NCI-H128 (cell line): ENCODE results near the gene TCTA.
"Not testable (repeated sequence)": the region's sequence is repeated elsewhere in the genome, so short reads cannot be mapped to it uniquely, and the experiment has no call there.

Experiments used
- DNase-seq: peaks from one replicate; lab custom pipeline; 2025; ENCODE audit not compliant: unreplicated experiment; lab: John Stamatoyannopoulos, UW

Gene TCTA, protein sequence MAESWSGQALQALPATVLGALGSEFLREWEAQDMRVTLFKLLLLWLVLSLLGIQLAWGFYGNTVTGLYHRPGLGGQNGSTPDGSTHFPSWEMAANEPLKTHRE

DNA sequence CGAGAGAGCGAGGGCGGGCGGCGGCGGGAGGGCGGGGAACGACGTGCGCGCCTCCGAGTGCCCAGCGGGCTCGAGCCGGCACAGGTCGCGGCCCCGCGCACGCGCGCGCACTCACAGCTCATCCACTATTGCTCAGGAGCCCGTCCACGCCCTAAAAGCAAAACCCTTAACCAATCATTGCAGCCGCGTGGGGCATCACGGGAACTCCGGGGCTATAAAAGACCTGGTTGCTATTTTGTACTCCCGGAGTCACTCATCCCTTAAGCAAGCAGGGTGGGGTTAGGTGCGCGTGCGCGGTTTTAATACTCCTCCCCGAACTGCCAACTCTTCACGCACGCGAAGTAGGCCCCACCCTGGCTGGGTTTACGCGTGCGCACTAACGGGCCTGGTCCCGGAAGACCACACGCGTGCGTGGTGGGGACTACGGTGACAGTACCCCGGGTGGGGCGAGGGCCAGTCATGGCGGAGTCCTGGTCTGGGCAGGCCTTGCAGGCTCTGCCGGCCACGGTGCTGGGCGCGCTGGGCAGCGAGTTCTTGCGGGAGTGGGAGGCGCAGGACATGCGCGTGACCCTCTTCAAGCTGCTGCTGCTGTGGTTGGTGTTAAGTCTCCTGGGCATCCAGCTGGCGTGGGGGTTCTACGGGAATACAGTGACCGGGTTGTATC lies at the start of gene TCTA, which contains the start of gene RHOA:
Gene TCTA (plus strand): TSS at position 456 of the 664 bp plus-strand sequence. CDS start 4 bp downstream, at position 460.
Gene RHOA (minus strand): TSS at position 9 of the 664 bp plus-strand sequence. CDS start 36,387 bp downstream, outside the sequence.
- DNase-seq: peak; percentile 94

DNA sequence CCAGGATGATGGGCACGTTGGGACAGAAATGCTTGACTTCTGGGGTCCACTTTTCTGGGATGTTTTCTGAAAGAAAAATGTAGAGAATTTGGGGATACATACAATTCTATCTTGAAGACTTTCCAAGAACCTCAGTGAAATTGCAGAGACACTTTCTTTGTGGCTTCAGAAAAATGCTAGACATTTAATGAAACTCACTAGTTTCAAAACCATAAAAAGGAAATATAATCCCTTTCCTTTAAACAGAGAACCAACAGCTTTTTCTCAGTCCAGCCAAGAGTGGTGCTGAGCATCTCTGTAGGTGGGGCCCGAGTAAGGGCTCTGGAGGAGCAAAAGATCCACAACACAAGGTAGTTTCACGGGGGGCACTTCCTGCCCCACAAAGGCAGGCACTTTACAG lies 49.7 kb upstream of the TCTA start:
- DNase-seq: no peak

DNA sequence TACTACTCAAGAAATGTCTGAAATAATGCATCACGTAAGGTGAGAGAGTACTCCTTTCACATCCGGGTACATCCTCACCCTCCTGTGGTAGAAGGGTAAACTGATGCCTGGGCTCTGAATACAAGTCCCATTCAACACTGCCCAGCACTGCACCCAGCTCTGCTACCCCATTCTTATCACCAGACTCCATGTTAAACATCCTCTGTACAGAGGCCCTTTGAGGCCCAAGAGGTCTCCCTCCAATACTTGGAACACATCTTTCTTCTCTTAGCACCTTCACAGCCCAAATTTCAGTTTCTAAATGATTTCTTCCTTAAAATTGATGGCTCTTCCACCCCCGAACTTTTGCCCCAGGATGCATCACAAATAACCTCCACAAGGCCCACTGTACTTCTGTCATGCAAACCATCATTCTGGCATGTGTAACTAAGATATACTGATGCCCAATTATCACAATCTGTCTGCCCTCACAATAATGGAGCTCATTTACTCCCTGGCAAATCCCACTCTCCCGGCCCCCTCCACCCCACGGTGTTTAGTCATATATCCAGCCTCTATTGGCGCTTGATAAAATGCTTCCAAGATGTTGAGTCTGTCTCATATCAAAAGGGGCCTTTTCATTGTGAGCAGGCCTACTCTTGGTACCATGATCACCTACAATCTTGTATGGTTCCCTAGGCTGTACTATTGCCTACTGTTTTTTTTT lies 41.5 kb upstream of the TCTA start:
- DNase-seq: no peak

DNA sequence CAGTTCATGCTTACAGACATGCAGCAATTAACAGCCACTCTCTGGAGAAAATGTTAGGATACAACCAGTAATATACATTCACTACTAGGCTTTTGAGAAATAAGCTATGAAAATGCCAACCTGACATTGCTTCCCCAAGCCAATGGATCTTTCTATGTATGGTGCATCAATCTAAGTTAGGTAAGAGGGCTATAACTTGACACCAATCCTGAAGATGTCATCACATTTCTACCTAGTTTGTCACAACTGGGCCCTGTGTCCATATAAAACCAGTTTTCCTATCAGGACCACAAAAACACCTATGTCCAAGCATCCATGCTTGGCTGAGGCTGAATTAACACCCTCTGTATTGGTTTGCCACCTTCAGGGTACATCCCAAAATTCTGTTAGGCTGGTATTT lies 40.3 kb upstream of the TCTA start:
- DNase-seq: no peak

DNA sequence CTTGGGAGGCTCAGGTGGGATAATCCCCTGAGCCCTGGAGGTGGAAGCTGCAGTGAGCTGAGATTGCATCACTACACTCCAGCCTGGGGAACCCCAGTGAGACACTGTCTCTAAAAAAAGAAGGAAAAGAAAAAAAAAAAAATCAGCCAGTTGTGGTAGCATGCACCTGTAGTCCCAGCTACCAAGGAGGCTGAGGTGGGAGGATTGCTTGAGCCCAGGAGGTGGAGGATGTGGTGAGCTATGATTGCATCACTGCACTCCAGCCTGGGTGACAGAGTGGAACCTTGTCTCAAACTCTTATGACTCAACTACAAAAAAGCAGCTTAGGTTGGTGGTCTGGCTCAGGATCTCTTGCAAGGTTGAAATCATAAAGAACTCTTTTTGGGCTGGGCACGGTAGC lies 34.7 kb upstream of the TCTA start:
- DNase-seq: no peak

DNA sequence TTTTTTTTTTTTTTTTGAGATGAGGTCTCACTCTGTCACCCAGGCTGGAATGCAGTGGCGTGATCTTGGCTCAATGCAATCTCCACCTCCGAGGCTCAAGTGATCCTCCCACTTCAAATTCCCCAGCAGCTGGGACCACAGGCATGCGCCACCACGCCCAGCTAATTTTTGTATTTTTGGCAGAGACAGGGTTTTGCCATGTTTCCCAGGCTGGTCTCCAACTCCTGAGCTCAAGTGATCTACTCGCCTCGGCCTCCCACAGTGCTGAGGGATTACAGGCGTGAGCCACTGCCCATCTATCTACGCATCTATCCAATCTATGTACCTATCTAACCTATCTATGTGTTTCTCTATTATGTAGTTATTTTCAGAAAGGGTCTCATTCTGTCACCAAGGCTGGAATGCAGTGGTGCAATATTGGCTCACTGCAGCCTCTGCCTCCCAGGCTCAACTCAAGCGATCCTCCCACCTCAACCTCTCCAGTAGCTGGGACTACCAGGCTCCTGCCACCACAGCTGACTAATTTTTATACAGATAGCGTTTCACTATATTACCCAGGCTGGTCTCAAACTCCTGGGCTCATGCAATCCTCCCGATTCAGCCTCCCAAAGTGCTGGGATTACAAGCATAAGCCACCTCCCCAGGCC lies 33.9 kb upstream of the TCTA start:
- DNase-seq: no peak

DNA sequence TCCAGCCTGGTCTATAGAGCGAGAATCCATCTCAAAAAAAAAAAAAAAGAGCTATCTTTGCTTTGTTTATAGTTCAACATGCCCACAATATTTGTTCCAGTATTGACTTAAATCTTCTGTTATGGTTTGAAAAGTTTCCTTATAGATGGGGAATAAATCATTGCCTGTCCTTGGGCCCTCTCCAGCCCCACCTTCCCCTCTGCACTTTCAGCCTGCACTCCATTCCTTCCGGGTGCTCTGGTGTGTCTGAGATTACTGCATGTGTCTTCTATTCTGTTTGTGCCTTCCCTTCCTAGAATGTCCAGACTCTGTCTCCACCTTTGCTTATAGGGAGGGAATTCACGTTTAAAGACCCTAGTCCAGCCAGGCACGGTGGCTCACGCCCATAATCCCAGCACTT lies 28.8 kb upstream of the TCTA start:
- DNase-seq: no peak

DNA sequence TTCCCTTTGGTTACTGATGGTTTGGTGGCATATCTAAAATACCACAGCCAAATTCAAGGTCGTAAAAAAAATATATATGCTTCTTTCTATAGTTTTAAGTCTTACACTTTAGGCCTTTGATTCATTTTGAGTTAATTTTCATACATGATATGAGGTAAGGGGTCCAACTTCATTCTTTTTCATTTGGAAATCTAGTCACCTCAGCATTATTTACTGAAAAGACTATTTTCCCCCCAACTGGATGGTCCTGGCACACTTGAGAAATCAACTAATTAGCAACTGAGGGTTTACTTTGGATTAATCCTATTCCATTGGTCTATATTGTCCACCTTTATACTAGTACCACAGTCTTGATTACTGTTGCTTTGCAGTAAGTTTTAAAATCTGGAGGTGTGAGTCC lies 26.6 kb upstream of the TCTA start:
- no peak for DNase-seq

DNA sequence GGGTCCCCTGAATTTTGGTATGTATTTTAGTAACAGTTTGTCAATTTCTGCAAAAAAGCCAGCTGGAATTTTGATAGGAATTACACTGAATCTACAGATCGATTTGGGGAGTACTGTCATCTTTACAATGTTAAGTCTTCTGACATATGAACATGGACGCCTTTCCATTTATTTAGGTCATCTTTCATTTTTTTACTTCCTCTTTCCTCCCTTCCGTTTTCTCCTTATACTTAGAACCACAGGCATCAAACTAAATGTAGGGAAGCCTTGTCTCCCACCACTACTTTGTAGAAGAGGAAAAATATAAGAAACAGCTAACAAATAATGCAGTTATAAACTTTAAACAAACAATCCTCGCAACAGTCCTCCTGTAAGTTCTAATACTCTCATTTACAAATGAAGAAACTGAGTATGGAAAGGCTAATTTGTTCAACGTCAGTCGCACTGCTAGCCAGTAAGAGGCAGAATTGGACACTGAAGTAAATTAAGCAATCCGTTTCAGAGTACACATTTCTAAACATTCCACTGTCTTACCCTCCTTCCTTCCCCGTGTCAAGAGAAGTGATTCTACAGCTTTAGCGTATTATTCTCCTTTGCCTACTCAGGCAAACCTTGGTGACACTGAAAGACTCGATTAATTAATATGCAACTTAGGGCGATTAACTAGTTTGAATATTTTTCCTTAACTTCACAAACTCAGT lies 26.0 kb upstream of the TCTA start:
- no peak for DNase-seq

DNA sequence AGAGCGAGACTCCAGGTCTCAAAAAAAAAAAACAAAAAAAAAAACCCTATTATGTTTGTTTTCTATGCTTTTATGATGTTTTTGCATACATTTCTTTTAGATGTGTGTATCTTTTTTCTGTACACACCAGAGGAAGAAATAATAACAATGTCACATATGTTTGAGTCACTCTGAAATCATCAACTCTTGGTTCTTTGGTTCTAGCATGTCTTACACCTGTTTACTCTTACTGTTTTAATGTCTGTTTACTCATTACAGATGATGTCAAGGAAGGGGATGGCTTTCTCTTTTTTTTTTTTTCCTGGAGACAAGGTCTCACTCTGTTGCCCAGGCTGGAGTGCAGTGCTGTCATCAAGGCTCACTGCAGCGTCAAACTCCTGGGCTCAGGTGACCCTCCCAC lies 24.5 kb upstream of the TCTA start:
- DNase-seq: no peak

DNA sequence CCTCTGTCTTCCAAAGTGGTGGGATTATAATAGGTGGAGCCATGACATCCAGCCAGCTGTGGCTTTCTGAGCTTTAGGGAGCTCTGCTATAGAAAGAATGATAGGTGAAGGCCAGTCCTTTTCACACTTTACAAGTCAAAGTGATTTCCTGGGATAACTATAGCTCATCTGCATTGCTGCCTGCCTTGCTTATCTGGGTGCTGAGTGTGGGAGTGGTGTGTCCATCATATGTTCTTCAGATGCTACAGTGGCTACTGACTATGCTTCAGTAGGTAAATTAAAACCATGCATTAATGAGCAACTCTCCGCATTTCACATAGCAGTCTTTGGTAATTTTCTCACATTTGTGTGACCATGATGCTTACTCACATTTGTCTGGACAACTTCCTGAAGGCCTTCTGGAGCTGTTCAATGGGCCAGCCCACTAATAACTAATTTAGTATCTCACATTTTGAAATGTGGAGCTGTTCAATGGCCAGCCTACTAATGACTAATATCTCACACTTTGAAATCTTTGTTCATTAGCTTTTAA lies 23.9 kb upstream of the TCTA start:
- DNase-seq: no peak

DNA sequence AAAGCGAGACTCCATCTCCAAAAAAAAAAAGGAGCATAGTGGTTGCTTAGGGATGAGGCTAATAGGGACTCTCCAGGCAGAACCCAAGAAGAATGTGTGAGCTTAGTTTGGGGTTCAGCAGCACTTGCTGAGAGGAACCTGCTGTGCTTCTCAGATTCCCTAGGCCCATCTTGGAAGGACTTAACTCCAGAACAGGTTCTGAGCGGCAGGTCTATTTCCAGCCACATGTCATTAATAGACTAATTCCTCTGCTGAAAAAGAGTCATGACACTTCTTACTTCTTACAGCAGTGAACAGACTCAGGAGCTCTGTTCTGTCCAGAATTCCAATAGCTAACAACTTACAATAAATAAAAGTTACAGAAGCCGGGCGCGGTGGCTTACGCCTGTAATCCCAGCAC lies 22.9 kb upstream of the TCTA start:
- no peak for DNase-seq

DNA sequence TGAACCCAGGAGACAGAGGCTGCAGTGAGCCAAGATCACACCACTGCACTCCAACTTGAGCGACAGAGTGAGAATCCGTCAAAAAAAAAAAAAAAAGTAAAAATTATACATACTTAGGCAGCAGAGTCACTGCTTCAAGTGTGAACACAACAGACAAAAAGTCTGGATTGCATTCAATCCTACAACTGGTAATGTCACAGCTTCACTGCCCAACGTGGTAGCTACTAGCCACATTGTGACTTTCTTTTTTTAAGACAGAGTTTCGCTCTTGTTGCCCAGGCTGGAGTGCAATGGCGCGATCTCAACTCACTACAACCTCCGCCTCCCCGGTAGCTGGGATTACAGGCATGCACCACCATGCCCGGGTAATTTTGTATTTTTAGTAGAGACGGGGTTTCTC lies 20.9 kb upstream of the TCTA start:
- DNase-seq: not testable (repeated sequence)

DNA sequence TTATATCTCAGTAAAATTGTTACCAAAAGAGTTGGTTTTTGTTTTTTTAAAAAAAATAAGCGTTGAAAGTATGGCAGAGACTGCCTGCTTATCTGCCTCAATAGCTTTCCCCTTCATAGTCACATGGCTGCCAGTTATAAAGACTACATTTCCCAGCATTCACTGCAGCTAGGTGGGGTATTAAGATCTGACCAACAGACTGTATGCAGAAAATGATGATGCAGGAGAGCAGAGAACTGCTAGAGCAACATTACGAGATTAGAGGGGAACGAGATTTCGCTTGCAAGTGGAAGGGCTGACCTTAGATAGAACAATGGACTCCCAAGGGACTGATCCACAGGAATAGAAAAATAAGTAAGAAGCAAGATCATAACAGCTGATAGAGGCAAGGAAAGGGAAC lies 14.8 kb upstream of the TCTA start:
- DNase-seq: no peak

DNA sequence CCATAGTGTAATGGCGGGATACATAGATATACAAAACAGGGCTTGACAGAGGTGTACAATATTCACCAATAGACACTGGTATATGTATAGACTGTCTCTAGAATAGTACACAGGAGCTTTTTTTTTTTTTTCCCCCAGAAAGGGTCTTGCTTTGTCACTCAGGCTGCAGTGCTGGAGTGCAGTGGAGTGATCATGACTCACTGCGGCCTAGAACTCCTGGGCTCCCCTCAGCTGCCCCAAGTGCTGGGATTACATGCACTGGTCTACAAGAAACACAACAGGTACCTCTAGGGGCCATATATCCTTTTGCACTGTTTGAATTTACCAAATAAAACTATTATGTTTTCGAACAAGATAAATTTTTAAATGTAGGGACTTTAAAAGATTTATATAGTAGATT lies 12.8 kb upstream of the TCTA start:
- DNase-seq: no peak

DNA sequence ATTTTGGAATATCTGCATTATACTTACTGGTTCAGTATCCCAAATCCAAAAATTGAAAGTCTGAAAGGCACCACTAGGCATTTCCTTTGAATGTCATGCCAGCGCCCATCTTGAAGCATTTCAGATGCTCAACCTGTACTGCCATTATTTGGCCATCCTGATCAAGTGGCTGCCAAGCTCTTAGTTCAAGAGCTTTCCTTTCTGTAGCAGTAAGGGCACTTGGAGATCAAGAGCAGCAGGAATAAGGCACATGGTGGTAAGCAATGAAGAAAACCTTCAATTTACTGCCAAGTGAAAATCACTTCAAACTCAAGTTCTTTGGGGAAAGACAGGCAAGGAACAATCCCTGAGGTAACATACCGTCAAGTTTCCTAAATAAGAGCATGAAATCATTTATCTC lies 10.5 kb upstream of the TCTA start:
- no peak for DNase-seq

DNA sequence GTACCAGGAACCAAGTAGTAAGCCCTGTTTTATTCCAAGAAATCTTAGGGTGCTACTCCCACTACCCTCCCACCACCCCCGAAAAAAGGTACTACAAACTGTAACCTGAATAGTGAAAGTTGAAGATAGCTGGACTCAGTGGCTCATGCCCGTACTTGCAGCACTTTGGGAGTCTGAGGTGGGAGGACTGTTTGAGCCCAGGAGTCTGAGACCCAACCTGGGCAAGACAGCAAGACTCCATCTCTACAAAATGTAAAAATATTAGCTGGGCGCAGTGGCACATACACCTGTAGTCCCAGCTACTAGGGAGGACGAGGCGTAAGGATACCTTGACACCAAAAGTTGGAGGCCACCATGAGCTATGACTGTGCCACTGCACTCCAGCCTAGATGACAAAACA lies 8.3 kb upstream of the TCTA start:
- DNase-seq: no peak

DNA sequence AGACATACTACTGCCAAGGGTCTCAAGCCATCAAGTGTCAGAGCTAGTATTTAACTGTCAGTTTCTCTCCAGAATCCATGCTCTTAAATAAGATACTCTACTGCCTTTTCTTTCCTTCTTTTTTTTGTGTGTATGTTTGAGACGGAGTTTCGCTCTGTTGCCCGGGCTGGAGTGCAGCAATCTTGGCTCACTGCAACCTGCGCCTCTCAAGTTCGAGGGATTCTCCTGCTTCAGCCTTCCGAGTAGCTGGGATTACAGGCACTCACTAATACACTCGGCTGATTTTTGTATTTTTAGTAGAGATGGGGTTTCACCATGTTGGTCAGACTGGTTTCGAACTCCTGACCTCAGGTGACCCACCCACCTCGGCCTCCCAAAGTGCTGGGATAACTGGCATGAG lies 6.7 kb upstream of the TCTA start:
- not testable (repeated sequence) for DNase-seq

DNA sequence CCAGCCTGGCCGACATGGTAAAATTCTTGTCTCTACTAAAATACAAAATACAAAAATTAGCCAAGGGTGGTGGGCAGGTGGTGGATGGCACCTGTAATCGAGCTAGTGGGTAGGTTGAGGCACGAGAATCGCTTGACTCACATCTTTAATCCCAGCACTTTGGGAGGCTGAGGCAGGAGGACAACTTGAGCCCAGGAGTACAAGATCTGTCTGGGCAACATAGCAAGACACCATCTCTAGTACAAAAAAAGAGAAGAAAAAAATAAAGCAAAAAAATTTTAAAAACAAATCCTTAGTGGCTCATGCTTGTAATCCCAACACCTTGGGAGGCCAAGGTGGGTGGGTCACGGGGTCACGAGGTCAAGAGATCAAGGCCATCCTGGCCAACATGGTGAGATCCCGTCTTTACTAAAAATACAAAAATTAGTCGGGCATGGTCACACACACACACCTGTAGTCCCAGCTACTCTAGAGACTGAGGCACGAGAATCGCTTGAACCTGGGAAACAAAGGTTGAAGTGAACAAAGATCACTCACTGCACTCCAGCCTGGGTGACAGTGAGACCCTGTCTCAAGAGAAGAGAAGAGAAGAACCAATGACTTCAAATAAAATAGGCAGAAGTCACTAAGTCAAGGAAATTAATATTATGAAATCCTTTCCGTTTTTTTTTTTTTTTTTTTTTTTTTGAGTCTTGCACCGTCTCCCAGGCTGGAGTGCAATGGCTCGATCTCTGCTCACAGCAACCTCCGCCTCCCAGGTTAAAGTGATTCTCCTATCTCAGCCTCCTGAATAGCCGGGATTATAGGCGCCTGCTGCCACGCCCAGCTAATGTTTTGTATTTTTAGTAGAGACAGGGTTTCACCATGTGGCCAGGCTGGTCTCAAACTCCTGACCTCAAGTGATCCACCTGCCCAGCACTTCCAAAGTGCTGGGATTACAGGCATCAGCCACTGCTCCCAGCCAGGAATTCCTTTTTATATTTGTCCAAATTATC lies 5.4 kb upstream of the TCTA start:
- DNase-seq: no peak
